K562 (cell line): ENCODE measurements around the gene HSF5. TPM values are rescaled to one million over a fixed set of nuclear protein-coding genes. Genes with fewer than 3 reads are reported as not detected.
A peak's percentile ranks its signal among the peaks of the same experiment; 100 is the strongest.

Experiments used
- ADNP ChIP-seq: fragments of 200-800 bp; sonication (Bioruptor generic); IDR thresholded peaks from 2 replicates; pipeline ENCODE4 v1.6.1; 2016; ENCODE audit warnings: missing genetic modification characterization, missing compliant biosample characterization
- HLTF ChIP-seq: fragments of 450-650 bp; IDR thresholded peaks from 2 replicates; pipeline ENCODE4 v1.6.1; 2016
- NEUROD1 ChIP-seq: fragments of 150-350 bp; IDR thresholded peaks from 2 replicates; pipeline ENCODE4 v1.6.1; 2014; ENCODE audit warnings: borderline replicate concordance, low read length, low read depth; ENCODE audit not compliant: partially characterized antibody
- PCBP2 ChIP-seq: fragments of 200-400 bp; formaldehyde crosslinking; IDR thresholded peaks from 2 replicates; pipeline ENCODE4 v1.6.1; 2018; ENCODE audit warnings: low read length, low read depth, mild to moderate bottlenecking, moderate library complexity; ENCODE audit not compliant: poor library complexity, severe bottlenecking
- PRMT5 ChIP-seq: sonication (generic); formaldehyde crosslinking; IDR thresholded peaks from 2 replicates; pipeline ENCODE4 v1.5.0; 2020; ENCODE audit warnings: missing genetic modification reagents
- RCOR1 ChIP-seq, 2 experiments: IDR thresholded peaks; 2 replicates each; pipeline ENCODE4 v1.6.1; 2012; ENCODE audit warnings: low read depth in 2 of 2, low read length in 2 of 2, borderline replicate concordance in 1 of 2, improper control_type of control experiment in 1 of 2
- ZNF12 ChIP-seq: sonication (generic); formaldehyde crosslinking; IDR thresholded peaks from 2 replicates; pipeline ENCODE4 v1.4.0; 2020; ENCODE audit warnings: mild to moderate bottlenecking, missing genetic modification reagents
- ZNF24 ChIP-seq: fragments of 450-650 bp; IDR thresholded peaks from 2 replicates; pipeline ENCODE4 v1.6.1; 2016
- ZNF253 ChIP-seq: fragments of 250-450 bp; sonication (Bioruptor Pico); conservative IDR thresholded peaks from 2 replicates; pipeline ENCODE4 v1.6.1; 2021; ENCODE audit warnings: mild to moderate bottlenecking
- ZNF589 ChIP-seq: fragments of 200-800 bp; sonication (Bioruptor generic); IDR thresholded peaks from 2 replicates; pipeline ENCODE4 v1.6.1; 2016; ENCODE audit warnings: low read depth, missing genetic modification characterization, missing compliant biosample characterization
- polyA plus RNA-seq, 8 experiments: library from polyadenylated mRNA; depleted of rRNA in 4 of 8; stranded (reverse) in 5 of 8; unstranded in 3 of 8; fragments of >200 nt; fragmentation: Nextera tagmentation in 2 of 8; fragmentation: Illumina TruSeq in 1 of 8; extraction: Ambion mirVana in 2 of 8; extraction: Trizol in 1 of 8; gene quantifications; 2 replicates each; pipeline versions ENCODE4 v1.2.1 to v1.2.3, GENCODE V29; 2011 to 2014; ENCODE audit warnings: inconsistent platforms in 1 of 8, missing spikeins in 1 of 8
- total RNA-seq, 7 experiments: library from RNA; depleted of rRNA in 6 of 7; stranded (reverse); fragments of >200 nt in 6 of 7; fragmentation: Illumina TruSeq in 2 of 7; extraction: Trizol in 2 of 7; gene quantifications; 2 replicates each; pipeline versions ENCODE4 v1.2.1 to v1.2.3, GENCODE V29; 2011 to 2021; ENCODE audit warnings: low replicate concordance in 1 of 7
- TF ChIP-seq, protein P1 (sequence below): fragments of 450-650 bp; IDR thresholded peaks from 2 replicates; pipeline ENCODE4 v1.6.1; 2016; ENCODE audit warnings: mild to moderate bottlenecking, moderate library complexity
- TF ChIP-seq, protein P2 (sequence below): fragments of 450-650 bp; formaldehyde crosslinking; IDR thresholded peaks from 2 replicates; pipeline ENCODE4 v1.4.0; 2020; ENCODE audit warnings: mild to moderate bottlenecking, moderate library complexity
- TF ChIP-seq, protein P3 (sequence below): sonication (generic); formaldehyde crosslinking; IDR thresholded peaks from 2 replicates; pipeline ENCODE4 v1.8.0; 2022; ENCODE audit warnings: mild to moderate bottlenecking, missing genetic modification reagents
- TF ChIP-seq, protein P4 (sequence below): conservative IDR thresholded peaks from 2 replicates; pipeline ENCODE4 v1.6.1; 2011; ENCODE audit warnings: low read depth, mild to moderate bottlenecking, low read length; ENCODE audit not compliant: control insufficient read depth

The HSF5 gene
- total and polyA plus RNA-seq, 9 of the 15 experiments (the other 6 are each of a cell fraction or from before 2014, with no cell fraction given): 0.04 TPM; not detected in 8

DNA sequence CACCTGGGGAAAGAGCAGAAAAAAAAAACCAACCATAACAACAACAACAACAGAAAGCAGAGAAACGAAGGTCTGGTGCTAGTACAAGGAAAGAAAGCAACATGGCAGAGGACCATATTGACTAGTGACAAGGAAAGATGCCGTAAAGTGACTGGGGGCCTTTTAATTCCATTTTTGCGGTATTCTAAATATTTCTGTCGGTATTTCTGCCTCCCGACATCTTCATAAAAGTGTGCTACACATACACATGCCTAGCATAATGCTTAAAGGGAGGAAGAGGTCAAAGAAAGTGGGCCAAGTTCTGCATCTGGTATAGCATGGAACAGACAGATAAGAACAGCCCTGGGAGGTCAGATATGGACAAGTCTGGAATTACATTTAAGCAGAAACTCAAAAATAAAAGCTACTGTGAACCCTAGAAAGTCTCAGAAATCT lies 51.4 kb downstream of the HSF5 start (continued):
- TF ChIP-seq, protein P1, sequence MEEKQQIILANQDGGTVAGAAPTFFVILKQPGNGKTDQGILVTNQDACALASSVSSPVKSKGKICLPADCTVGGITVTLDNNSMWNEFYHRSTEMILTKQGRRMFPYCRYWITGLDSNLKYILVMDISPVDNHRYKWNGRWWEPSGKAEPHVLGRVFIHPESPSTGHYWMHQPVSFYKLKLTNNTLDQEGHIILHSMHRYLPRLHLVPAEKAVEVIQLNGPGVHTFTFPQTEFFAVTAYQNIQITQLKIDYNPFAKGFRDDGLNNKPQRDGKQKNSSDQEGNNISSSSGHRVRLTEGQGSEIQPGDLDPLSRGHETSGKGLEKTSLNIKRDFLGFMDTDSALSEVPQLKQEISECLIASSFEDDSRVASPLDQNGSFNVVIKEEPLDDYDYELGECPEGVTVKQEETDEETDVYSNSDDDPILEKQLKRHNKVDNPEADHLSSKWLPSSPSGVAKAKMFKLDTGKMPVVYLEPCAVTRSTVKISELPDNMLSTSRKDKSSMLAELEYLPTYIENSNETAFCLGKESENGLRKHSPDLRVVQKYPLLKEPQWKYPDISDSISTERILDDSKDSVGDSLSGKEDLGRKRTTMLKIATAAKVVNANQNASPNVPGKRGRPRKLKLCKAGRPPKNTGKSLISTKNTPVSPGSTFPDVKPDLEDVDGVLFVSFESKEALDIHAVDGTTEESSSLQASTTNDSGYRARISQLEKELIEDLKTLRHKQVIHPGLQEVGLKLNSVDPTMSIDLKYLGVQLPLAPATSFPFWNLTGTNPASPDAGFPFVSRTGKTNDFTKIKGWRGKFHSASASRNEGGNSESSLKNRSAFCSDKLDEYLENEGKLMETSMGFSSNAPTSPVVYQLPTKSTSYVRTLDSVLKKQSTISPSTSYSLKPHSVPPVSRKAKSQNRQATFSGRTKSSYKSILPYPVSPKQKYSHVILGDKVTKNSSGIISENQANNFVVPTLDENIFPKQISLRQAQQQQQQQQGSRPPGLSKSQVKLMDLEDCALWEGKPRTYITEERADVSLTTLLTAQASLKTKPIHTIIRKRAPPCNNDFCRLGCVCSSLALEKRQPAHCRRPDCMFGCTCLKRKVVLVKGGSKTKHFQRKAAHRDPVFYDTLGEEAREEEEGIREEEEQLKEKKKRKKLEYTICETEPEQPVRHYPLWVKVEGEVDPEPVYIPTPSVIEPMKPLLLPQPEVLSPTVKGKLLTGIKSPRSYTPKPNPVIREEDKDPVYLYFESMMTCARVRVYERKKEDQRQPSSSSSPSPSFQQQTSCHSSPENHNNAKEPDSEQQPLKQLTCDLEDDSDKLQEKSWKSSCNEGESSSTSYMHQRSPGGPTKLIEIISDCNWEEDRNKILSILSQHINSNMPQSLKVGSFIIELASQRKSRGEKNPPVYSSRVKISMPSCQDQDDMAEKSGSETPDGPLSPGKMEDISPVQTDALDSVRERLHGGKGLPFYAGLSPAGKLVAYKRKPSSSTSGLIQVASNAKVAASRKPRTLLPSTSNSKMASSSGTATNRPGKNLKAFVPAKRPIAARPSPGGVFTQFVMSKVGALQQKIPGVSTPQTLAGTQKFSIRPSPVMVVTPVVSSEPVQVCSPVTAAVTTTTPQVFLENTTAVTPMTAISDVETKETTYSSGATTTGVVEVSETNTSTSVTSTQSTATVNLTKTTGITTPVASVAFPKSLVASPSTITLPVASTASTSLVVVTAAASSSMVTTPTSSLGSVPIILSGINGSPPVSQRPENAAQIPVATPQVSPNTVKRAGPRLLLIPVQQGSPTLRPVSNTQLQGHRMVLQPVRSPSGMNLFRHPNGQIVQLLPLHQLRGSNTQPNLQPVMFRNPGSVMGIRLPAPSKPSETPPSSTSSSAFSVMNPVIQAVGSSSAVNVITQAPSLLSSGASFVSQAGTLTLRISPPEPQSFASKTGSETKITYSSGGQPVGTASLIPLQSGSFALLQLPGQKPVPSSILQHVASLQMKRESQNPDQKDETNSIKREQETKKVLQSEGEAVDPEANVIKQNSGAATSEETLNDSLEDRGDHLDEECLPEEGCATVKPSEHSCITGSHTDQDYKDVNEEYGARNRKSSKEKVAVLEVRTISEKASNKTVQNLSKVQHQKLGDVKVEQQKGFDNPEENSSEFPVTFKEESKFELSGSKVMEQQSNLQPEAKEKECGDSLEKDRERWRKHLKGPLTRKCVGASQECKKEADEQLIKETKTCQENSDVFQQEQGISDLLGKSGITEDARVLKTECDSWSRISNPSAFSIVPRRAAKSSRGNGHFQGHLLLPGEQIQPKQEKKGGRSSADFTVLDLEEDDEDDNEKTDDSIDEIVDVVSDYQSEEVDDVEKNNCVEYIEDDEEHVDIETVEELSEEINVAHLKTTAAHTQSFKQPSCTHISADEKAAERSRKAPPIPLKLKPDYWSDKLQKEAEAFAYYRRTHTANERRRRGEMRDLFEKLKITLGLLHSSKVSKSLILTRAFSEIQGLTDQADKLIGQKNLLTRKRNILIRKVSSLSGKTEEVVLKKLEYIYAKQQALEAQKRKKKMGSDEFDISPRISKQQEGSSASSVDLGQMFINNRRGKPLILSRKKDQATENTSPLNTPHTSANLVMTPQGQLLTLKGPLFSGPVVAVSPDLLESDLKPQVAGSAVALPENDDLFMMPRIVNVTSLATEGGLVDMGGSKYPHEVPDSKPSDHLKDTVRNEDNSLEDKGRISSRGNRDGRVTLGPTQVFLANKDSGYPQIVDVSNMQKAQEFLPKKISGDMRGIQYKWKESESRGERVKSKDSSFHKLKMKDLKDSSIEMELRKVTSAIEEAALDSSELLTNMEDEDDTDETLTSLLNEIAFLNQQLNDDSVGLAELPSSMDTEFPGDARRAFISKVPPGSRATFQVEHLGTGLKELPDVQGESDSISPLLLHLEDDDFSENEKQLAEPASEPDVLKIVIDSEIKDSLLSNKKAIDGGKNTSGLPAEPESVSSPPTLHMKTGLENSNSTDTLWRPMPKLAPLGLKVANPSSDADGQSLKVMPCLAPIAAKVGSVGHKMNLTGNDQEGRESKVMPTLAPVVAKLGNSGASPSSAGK: peak; percentile 84
- TF ChIP-seq ADNP (tag) (no peak), NEUROD1 (peak; percentile 45), ZNF253 (CRISPR knock-in tag) (no peak), PCBP2 (no peak), HLTF (0 out of 2 replicates have a peak, but pooled peaks have one; percentile 70), ZNF589 (CRISPR knock-in tag) (no peak), ZNF24 (no peak), RCOR1 (IDR thresholded peaks at IDR 0.05; ENCODE audit: borderline replicate concordance in 1 of 2, low read depth in 2 of 2, low read length in 2 of 2) (peak in 1 of 2 experiments; percentile 84; a peak in 3 of 4 replicates), ZNF12 (CRISPR knock-in tag) (no peak), PRMT5 (no peak)
- TF ChIP-seq, protein P2, sequence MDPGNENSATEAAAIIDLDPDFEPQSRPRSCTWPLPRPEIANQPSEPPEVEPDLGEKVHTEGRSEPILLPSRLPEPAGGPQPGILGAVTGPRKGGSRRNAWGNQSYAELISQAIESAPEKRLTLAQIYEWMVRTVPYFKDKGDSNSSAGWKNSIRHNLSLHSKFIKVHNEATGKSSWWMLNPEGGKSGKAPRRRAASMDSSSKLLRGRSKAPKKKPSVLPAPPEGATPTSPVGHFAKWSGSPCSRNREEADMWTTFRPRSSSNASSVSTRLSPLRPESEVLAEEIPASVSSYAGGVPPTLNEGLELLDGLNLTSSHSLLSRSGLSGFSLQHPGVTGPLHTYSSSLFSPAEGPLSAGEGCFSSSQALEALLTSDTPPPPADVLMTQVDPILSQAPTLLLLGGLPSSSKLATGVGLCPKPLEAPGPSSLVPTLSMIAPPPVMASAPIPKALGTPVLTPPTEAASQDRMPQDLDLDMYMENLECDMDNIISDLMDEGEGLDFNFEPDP (CRISPR knock-in tag): no peak
- TF ChIP-seq, protein P3, sequence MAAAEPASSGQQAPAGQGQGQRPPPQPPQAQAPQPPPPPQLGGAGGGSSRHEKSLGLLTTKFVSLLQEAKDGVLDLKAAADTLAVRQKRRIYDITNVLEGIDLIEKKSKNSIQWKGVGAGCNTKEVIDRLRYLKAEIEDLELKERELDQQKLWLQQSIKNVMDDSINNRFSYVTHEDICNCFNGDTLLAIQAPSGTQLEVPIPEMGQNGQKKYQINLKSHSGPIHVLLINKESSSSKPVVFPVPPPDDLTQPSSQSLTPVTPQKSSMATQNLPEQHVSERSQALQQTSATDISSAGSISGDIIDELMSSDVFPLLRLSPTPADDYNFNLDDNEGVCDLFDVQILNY (CRISPR knock-in tag): no peak
- TF ChIP-seq, protein P4, sequence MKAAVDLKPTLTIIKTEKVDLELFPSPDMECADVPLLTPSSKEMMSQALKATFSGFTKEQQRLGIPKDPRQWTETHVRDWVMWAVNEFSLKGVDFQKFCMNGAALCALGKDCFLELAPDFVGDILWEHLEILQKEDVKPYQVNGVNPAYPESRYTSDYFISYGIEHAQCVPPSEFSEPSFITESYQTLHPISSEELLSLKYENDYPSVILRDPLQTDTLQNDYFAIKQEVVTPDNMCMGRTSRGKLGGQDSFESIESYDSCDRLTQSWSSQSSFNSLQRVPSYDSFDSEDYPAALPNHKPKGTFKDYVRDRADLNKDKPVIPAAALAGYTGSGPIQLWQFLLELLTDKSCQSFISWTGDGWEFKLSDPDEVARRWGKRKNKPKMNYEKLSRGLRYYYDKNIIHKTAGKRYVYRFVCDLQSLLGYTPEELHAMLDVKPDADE: no peak
